HG02943 (cell line): ENCODE results near the gene DLGAP5.
A peak's percentile ranks its signal among the peaks of the same experiment; 100 is the strongest.

Source experiments
- ATAC-seq: cut with Tn5 transposase; IDR thresholded peaks from one replicate; pipeline ENCODE4 v1.9.1; 2021; ENCODE audit warnings: mild to moderate bottlenecking, low read depth, moderate library complexity; ENCODE audit not compliant: unreplicated experiment

Gene DLGAP5

GRCh38 chr14:55115861-55116245, 75.5 kb downstream of the DLGAP5 start:
- no peak for ATAC-seq

DNA sequence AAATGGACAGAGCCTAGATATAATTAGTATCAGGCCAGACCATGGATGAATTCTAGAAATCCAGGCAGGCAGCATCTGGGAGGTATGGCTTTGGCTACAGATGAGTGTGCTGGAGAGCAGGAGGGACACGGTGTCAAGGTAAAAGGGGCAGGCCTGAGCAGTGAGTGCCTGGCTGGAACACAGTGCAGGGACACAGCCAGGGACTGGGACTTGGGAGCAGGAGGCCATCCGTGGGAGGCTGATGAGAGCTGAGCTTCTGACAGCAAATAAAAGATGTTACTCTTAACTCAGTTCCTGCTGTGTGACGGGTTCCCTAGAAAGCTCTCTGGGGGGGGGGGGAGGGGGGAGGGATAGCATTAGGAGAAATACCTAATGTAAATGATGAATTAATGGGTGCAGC, 75.9 kb downstream of the DLGAP5 start:
- no peak for ATAC-seq

GRCh38 chr14:55114720-55115119, 76.7 kb downstream of the DLGAP5 start:
- ATAC-seq: no peak

- ATAC-seq: no peak
Measured at GRCh38 chr14:55111122-55111708, 80.2 kb downstream of the DLGAP5 start.

GRCh38 chr14:55109836-55110235, 81.5 kb downstream of the DLGAP5 start:
- no peak for ATAC-seq

DNA sequence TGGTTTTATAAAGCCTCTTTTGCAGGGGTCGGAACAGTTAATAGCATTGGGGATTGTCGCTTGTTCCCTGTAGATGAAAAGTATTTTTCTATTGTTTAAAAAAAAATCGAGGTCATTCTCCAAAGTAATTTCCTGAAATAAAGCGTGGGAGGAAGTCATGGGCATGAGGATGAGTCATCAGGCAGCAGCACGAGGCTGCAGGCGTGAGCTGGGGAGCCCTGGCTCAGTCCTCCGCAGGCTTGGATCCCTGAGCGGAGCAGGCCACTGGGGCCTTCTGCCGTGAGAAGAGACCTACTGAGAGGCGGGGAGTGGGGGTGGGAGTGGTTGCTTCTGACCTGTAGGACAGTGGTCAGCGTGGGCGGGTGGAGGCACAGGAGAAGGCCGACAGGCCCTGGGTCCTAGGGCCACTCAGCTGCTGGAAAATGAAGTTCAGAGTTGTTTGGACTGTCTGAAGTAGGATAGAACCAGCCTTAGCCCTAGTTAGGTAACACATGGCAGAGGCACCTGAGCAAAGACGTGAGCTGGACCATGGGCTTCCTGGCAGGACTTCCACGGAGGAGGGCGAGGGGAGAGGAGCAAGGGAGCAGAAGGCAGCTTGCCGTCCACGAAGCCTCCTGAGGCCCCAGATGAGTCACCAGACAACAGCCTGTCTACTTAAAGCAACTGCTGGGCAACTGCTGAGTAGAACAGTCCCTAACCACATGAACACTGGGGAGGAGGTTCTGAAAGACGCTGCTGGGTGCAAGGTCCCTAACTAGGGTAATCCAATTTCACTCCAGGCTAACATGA, 83.4 kb downstream of the DLGAP5 start:
- no peak for ATAC-seq

GRCh38 chr14:55105991-55106390, 85.4 kb downstream of the DLGAP5 start:
- no peak for ATAC-seq

GRCh38 chr14:55103971-55104954, 87.1 kb downstream of the DLGAP5 start:
- no peak for ATAC-seq

- peak; percentile 39 for ATAC-seq
Measured at GRCh38 chr14:55103005-55103640, 88.3 kb downstream of the DLGAP5 start.

DNA sequence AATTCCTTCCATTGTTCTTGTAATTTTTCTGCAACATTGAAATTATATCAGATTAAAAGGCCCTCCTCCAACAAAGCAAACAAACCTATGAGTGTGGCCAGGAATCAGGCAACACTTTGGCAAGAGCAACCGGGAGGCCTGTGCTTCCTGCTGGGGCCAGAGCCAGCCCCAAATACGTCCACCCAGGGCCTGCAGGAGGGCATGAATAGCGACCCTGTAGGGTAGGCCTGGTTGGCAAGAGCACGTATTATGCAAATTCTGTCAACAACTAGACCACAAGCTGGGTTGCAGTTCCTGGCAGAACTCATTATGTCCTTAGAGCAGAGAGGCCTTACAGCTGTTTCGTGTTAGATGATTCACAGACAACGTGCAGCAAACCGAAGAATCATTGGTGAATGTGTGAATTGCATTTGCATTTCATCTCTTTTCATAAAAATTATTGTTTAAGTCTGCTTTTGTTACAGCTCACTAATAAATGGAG, 89.2 kb downstream of the DLGAP5 start:
- ATAC-seq: peak; percentile 68

DNA sequence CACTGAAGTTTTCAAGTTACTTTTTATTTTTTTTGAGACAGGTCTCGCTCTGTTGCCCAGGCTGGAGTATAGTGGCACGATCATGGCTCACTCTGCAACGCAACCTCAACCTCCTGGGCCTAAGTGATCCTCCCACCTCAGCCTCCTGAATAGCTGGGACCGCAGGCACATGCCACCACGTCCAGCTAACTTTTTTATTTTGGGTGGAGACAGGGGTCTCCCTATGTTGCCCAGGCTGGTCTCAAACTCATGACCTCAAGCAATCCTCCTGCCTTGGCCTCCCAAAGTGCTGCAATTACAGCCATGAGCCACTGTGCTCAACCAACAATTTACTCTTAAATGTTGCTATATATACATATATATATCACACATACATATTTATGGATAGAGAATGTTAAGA, 89.7 kb downstream of the DLGAP5 start:
- ATAC-seq: no peak

DNA sequence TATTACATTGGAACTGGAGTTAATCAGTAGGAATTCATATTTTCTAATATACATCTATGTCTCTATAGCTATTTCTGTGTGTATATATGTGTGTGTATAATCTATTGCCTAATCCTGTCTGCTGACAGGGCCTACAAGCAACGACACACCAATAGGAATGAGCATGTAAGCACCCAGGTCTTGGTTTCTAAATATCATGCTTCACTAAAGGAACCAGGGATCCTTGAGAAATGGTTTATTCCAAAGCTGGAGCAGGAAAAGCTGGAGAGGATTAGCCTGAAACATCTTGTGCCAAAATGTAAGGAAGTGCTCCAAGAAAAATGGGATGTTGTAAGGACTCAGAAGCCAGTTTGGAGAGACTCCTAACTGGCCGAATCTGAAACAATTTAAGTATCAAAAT, 91.6 kb downstream of the DLGAP5 start:
- ATAC-seq: no peak

GRCh38 chr14:55098561-55098898, 92.9 kb downstream of the DLGAP5 start:
- ATAC-seq: no peak
